Activated CD4-positive, CD25-positive, alpha-beta regulatory T cell treated with anti-CD3 and anti-CD28 coated beads, Interleukin-2, amount 50 U/mL, for 72 hours (primary cell): Measurements from ENCODE around the gene PERM1.
"Not testable (repeated sequence)": the region's sequence is repeated elsewhere in the genome, so short reads cannot be mapped to it uniquely, and the experiment has no call there.

Experiments used
- DNase-seq: peaks from one replicate; pipeline ENCODE4 v3.0.0; 2021

Gene PERM1

GRCh38 chr1:1013922-1014648 is 32.2 kb upstream of the PERM1 start:
- no peak for DNase-seq

GRCh38 chr1:1013105-1013921 is 31.4 kb upstream of the PERM1 start, which contains the start of gene ISG15:
Gene ISG15, plus strand, starts transcription at chr1:1013497. Its CDS starts 77 bp downstream, at chr1:1013574.
- peak; percentile 85 for DNase-seq

GRCh38 chr1:1012736-1013104 is 30.8 kb upstream of the PERM1 start:
- DNase-seq, result not testable (repeated sequence)

GRCh38 chr1:1011396-1011949 is 29.6 kb upstream of the PERM1 start:
- DNase-seq, result no peak

GRCh38 chr1:1010131-1010530 is 28.2 kb upstream of the PERM1 start:
- not testable (repeated sequence) for DNase-seq

- no peak for DNase-seq
These were observed 24.6 kb upstream of the PERM1 start for GRCh38 chr1:1006305-1007159.

- DNase-seq, result no peak
These were observed 23.9 kb upstream of the PERM1 start for GRCh38 chr1:1005774-1006304.

GRCh38 chr1:1004780-1005697 is 23.1 kb upstream of the PERM1 start:
- no peak for DNase-seq

- DNase-seq, result no peak
These were observed 22.5 kb upstream of the PERM1 start for GRCh38 chr1:1004420-1004779.

- no peak for DNase-seq
These were observed 21.9 kb upstream of the PERM1 start for GRCh38 chr1:1003618-1004419.

GRCh38 chr1:1001057-1001783 is 19.3 kb upstream of the PERM1 start:
- no peak for DNase-seq

GRCh38 chr1:1000357-1001056 is 18.6 kb upstream of the PERM1 start:
- peak; percentile 67 for DNase-seq

GRCh38 chr1:999725-1000356 is 17.9 kb upstream of the PERM1 start, which contains the start of gene HES4:
Gene HES4, minus strand, starts transcription at chr1:1000097. Its CDS starts 124 bp downstream, at chr1:999973.
- peak; percentile 60 for DNase-seq

- peak; percentile 44 for DNase-seq
These were observed 17.3 kb upstream of the PERM1 start for GRCh38 chr1:998995-999724.

- DNase-seq, result no peak
These were observed 16.8 kb upstream of the PERM1 start for GRCh38 chr1:998745-998994.

GRCh38 chr1:997993-998744 is 16.3 kb upstream of the PERM1 start:
- no peak for DNase-seq

GRCh38 chr1:997713-997992 is 15.8 kb upstream of the PERM1 start:
- no peak for DNase-seq
